Cardiac muscle cell (in vitro differentiated cells and primary cell): ENCODE measurements around the gene TMA16. TPM values are rescaled to one million over a fixed set of nuclear protein-coding genes. Genes with fewer than 3 reads are reported as not detected.

Source experiments
- DNase-seq, 2 donors: peaks; one replicate each; pipeline versions ENCODE4 v3.0.0 to v3.0.0-alpha.2; 2010 to 2017; ENCODE audit warnings: low read depth in 1 of 2, low spot score in 1 of 2
- H3K27ac ChIP-seq: fragments of 200-600 bp; sonication (generic); 2 replicates; pipeline ENCODE4 v1.5.1; 2016
- H3K27me3 ChIP-seq: fragments of 200-600 bp; sonication (generic); 2 replicates; pipeline ENCODE4 v1.6.0; 2016; ENCODE audit warnings: control low read depth
- H3K36me3 ChIP-seq: fragments of 200-600 bp; sonication (generic); 2 replicates; pipeline ENCODE4 v1.5.1; 2016; ENCODE audit warnings: control low read depth
- H3K4me1 ChIP-seq: fragments of 200-600 bp; sonication (generic); 2 replicates; pipeline ENCODE4 v1.8.1; 2017; ENCODE audit warnings: low read depth, mild to moderate bottlenecking, mixed run types
- H3K4me3 ChIP-seq: fragments of 200-600 bp; sonication (generic); 2 replicates; pipeline ENCODE4 v1.5.1; 2016; ENCODE audit warnings: mild to moderate bottlenecking
- H3K9me3 ChIP-seq: fragments of 200-600 bp; sonication (generic); 2 replicates; pipeline ENCODE4 v1.5.1; 2017; ENCODE audit warnings: low read depth, mild to moderate bottlenecking, control low read depth
- CTCF ChIP-seq: IDR thresholded peaks from 2 replicates; pipeline ENCODE4 v1.5.1; 2012; ENCODE audit warnings: low read depth, mild to moderate bottlenecking, low read length
- polyA plus RNA-seq: library from polyadenylated mRNA; unstranded; fragments of >200 nt; fragmentation: Nextera tagmentation; extraction: Ambion mirVana; gene quantifications from 2 replicates; pipeline ENCODE4 v1.2.1, GENCODE V29; 2016
- total RNA-seq: library from RNA; depleted of rRNA; stranded (reverse); fragments of >200 nt; gene quantifications from 2 replicates; pipeline ENCODE4 v1.2.3, GENCODE V29; 2016

The TMA16 gene
- total and polyA plus RNA-seq, 2 experiments from 2014 or later: 28.6 to 36.2 TPM

GRCh38 chr4:163476761-163477438, 17.6 kb upstream of the TMA16 start:
- Histone ChIP-seq H3K27me3 (no peaks in the 10 kb centered on the region), H3K36me3 (no peaks in the 10 kb centered on the region), H3K9me3 (no peaks in the 10 kb centered on the region), H3K4me1 (peaks cover 15% of the 10 kb centered on the region), H3K4me3 (no peak overlapping the region), H3K27ac (no peak overlapping the region)
- no peak for TF ChIP-seq CTCF
- DNase-seq: peak in 1 of 2 donors; percentile 58

GRCh38 chr4:163482190-163482589, 12.3 kb upstream of the TMA16 start:
- Histone ChIP-seq H3K36me3 (no peaks in the 10 kb centered on the region), H3K9me3 (no peaks in the 10 kb centered on the region), H3K27me3 (no peaks in the 10 kb centered on the region), H3K4me3 (no peak overlapping the region), H3K4me1 (peaks cover 18% of the 10 kb centered on the region), H3K27ac (no peak overlapping the region)
- no peak for DNase-seq
- no peak for TF ChIP-seq CTCF

GRCh38 chr4:163484906-163485305, 9.6 kb upstream of the TMA16 start:
- H3K4me3 ChIP-seq: no peak overlapping the region
- H3K36me3 ChIP-seq: no peaks in the 10 kb centered on the region
- no peaks in the 10 kb centered on the region for H3K9me3 ChIP-seq
- H3K27ac ChIP-seq: peak overlapping the region; percentile 5
- H3K4me1 ChIP-seq: peaks cover 11% of the 10 kb centered on the region
- H3K27me3 ChIP-seq: no peaks in the 10 kb centered on the region
- peak; percentile 55 for TF ChIP-seq CTCF
- DNase-seq: peak; percentile 72 to 80

GRCh38 chr4:163485589-163485988, 8.9 kb upstream of the TMA16 start:
- no peaks in the 10 kb centered on the region for H3K9me3 ChIP-seq
- H3K36me3 ChIP-seq: no peaks in the 10 kb centered on the region
- no peak for DNase-seq
- H3K4me1 ChIP-seq: peaks cover 11% of the 10 kb centered on the region
- H3K27me3 ChIP-seq: no peaks in the 10 kb centered on the region
- no peak overlapping the region for H3K4me3 ChIP-seq
- H3K27ac ChIP-seq: peak overlapping the region; percentile 5
- no peak for TF ChIP-seq CTCF

- Histone ChIP-seq H3K27me3 (no peaks in the 10 kb centered on the region), H3K27ac (no peak overlapping the region), H3K4me3 (no peak overlapping the region), H3K9me3 (no peaks in the 10 kb centered on the region), H3K36me3 (no peaks in the 10 kb centered on the region), H3K4me1 (peaks cover 11% of the 10 kb centered on the region)
- no peak for TF ChIP-seq CTCF
- no peak for DNase-seq
Observed at GRCh38 chr4:163486321-163486720, 8.2 kb upstream of the TMA16 start.
